NCI-H146 treated with DMSO at 0.1 percent for 48 hours (cell line): ENCODE results near the gene SDC4.

ENCODE experiments used
- DNase-seq: peaks from one replicate; lab custom pipeline; 2025; ENCODE audit not compliant: unreplicated experiment; lab: John Stamatoyannopoulos, UW

SDC4 gene

DNA sequence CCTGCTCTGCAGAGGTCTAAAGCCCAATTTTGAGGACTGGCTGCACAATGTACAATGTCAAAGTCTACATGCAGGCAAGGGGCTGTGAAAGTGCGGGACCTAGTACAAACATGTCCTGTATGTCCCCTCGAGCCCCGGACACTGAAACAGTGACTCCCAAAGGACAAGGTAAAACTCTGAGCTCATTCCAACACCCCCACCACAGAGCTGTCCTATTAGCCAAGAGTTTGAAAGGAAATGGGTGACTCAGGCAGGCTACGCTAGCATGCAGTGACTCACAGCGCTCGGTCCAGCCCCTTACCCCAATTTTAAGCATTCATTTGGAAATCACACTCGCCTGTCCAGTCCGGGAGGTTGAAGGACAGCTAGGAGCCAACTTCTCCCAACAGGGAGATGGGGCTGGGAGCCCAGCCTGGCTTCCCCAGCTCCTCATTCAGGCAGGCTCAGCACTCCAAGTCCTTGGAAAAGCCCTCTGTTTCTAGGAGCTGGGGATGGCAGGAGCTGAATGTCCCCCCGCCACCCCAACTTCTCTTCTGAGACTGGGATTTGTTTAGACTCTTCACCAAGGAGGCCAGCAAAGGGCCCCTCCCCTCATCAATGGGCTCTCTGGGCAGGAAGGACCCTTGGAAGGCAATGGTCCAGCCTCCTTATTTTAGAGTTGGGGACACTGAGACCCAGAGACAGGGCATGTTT is 3.9 kb downstream of the SDC4 start:
- no peak for DNase-seq

- peak; percentile 65 for DNase-seq
These were observed 4.6 kb downstream of the SDC4 start for GRCh38 chr20:45343532-45344167.

DNA sequence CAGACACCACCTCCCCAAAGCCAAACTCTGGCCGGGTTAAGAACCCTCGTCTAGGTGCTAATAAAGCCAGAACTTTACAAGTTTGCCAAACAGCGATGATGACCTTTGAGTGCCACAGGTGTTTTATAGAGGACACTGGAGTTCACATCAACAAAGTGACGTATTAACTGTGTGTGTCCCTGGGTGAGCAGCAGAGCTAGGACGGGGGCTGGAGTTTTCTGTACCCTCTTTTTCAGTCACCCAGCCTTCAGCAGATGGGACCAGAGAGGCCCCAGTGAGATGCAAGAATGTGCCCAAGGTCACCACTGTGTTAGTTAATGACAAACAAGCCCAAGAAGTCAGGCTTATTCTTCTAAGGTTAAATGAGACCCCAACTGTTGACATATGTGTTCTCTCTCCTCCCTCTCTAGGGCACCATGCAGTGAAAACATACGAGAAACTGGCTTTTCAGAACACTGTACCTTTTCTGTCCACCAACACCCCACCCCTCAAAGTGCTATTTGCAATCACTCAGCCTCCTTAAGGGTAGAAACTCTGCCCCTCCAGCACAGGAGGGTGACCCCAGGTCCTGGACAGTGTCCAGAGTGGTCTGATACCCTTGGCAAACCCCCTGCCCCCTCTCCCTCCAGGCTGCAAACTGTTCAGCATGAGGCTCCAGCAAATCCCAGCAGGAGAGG is 5.2 kb downstream of the SDC4 start:
- no peak for DNase-seq

DNA sequence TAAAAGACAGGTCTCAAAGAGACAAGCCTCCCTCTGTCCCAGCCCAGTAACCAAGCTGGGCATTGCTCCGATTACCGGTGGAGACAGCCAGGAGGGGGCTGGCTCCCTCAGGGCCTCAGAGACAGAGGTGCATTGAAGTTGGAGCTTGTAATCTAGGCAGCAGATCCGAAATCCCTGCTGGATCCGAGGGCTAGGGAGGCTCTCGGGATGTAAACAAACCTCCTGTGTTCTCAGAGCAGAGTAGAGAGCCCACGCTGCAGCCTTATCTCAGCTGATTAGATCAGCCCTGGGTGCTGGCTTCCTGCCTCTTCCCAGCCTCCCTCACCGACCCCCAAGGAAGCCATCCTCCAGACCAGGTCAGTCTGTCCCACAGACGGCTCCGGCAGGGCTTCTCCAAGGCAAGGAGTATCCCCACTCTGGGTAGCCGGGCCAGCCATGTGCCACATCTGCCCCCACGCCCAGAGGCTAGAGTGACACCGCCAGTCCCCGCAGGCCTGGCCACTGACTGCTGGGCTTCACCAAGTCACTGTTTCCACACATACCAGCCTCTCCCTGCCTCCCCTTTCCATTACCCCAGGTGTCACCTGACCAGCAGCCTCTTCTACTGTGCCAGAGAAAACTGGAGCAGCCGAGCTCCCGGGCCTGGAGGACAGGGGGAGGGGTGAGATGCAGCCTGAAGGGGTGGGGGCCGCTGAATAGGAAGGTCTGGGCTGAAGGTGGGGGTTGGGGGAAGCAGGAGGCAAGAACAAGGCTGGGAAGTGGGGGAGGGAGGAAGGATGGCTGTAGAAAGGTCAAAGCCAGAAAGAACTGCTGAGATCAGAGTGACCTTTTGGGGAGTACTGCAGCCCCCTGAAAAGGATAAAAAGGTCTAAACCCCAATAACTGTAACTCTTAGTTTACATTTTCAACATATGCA is 6.0 kb downstream of the SDC4 start:
- DNase-seq: no peak

GRCh38 chr20:45341579-45341938 is 6.7 kb downstream of the SDC4 start:
- DNase-seq: no peak

DNA sequence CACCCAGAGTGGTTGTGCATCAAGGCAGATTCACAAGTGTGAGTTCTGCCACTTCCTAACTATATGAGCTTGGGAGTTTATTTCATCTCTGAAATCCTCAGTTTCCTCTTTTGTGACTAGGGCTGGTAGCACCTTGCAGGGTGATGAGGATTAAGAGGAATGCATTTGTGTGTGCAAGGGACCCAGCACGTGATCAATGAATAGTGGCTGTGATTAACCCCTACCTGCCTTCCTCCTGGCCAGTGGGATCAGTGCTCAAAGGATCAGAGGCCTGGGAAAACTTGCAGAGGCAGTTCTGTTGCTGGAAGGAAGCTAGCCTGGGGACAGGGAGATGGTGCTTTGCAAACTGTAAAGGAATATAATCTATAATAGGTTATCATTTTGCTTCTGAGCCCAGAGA is 7.3 kb downstream of the SDC4 start:
- DNase-seq: no peak

- no peak for DNase-seq
These were observed 7.9 kb downstream of the SDC4 start for GRCh38 chr20:45340236-45340847.

DNA sequence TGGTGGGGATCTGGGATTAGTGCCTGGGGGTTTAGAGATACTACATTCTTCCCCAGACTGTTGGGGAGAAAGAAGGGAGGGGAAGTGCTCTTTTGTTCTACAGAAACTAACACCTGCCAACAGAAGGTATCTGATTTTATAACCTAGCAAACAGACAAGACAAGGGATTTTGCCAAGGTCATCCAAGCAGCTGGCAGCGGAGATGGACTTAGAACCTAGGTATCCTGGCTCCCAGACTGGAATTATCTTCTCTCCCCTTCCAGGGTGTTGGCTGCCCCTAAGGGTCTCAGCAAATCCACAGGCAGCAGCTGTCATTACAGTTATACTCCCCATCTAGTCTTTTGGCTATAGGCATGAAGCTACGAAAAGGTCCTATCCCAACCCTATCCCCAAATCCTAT is 8.4 kb downstream of the SDC4 start:
- peak; percentile 78 for DNase-seq

DNA sequence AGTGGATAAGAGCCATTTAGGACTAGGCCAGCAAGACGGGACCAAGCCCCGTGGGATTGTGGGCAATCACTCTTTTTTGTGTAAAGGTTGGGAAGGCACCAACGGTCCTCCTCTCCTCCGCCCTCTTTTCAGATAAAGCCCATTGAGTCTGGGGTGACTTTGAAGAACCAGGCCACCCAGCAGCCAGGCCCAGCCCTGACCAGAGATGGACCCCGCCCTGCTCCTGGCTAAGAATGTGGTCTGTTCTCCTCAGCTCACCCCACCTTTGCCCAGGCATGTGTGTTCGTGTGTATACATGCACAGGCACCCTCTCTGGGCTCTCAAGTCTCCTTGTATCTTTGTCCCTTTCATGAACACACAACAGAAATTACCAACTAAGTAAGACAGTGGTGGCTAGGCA is 9.1 kb downstream of the SDC4 start:
- DNase-seq: no peak

GRCh38 chr20:45338121-45339030 is 9.8 kb downstream of the SDC4 start:
- DNase-seq: no peak

- no peak for DNase-seq
These were observed 10.7 kb downstream of the SDC4 start for GRCh38 chr20:45337367-45338120.

- DNase-seq: no peak
These were observed 11.5 kb downstream of the SDC4 start for GRCh38 chr20:45336530-45337366.

DNA sequence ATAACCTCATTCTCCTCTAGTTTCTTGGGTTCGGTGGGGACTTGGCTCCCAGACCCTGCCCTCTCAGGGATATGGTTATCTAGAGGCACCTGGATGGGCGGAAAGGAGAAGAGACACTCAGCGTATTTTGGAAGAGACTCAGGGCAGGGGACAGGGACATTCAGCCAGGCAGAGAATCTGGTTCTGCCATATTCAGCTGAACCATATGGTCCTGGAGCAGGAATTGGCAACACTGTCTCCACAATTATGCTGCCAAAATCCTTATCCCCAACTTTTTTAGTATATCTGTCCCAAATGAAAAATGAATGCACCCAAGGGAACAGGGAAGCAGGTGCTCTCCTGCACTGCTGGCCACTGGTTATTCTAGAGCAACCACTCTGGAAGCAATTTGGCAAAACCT is 17.7 kb downstream of the SDC4 start:
- no peak for DNase-seq

- DNase-seq: no peak
These were observed 18.5 kb downstream of the SDC4 start for GRCh38 chr20:45329497-45330319.

DNA sequence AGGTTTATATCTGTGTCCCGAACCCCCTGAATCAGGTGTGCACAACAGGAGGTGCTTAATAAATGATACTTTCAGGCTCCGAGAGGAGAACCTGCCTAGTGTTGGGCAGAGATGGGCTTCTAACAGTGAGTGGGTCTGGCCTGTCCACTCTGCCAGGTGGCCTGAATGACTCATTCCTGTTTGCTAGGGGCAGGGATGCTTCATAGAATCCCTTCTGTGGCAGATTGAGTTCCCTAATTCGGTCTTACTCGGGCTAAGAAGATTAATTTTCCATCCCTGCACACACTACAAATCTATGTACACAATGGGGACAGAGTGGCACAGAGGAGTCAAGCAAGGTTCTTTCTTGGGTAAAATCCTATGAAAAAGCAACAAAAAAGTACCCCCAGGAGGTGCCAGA is 19.8 kb downstream of the SDC4 start:
- DNase-seq: no peak

DNA sequence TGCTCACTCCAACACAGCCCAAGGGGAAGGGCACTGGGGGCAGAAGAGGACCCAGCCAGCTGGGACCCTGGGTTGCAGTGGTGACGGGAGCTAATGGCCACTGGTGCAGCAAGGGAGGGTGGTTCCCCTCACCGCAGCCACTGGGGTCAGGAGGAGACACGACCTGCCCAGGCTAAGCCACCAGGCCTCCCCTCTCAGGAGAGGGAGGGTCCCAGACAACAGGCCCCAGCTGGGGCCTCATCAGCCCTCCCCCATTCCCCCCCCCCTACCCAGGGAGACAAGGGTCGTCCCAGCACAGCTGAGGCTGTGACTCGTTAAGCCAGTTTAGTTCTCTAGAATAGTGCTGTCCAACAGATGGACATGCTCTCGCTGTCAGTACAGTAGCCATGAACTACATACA is 22.9 kb downstream of the SDC4 start:
- no peak for DNase-seq

GRCh38 chr20:45323731-45324130 is 24.5 kb downstream of the SDC4 start:
- DNase-seq: no peak
